HepG2 (cell line): ENCODE results near the gene MXD1. TPM values are rescaled to one million over a fixed set of nuclear protein-coding genes. Genes with fewer than 3 reads are reported as not detected.

Experiments
- BHLHE40 ChIP-seq: IDR thresholded peaks from 2 replicates; pipeline ENCODE4 v1.6.1; 2011; ENCODE audit warnings: low read length, improper control_type of control experiment
- CCDC6 ChIP-seq: sonication (generic); formaldehyde crosslinking; IDR thresholded peaks from 2 replicates; pipeline ENCODE4 v1.8.1; 2022; ENCODE audit warnings: mild to moderate bottlenecking, missing genetic modification reagents, moderate library complexity
- EZH2 ChIP-seq: conservative IDR thresholded peaks from 2 replicates; pipeline ENCODE4 v1.6.1; 2012; ENCODE audit warnings: mild to moderate bottlenecking, low read depth, low read length, moderate library complexity
- HDAC2 ChIP-seq: sonication (generic); formaldehyde crosslinking; IDR thresholded peaks from 2 replicates; pipeline ENCODE4 v1.4.0; 2020; ENCODE audit warnings: missing genetic modification reagents
- MEIS1 ChIP-seq: sonication (generic); formaldehyde crosslinking; IDR thresholded peaks from 2 replicates; pipeline ENCODE4 v1.9.0; 2021; ENCODE audit warnings: mild to moderate bottlenecking, missing genetic modification reagents, moderate library complexity, borderline replicate concordance
- MEIS2 ChIP-seq: sonication (generic); formaldehyde crosslinking; IDR thresholded peaks from 2 replicates; pipeline ENCODE4 v1.9.0; 2021; ENCODE audit warnings: mild to moderate bottlenecking, missing genetic modification reagents
- PAWR ChIP-seq: sonication (generic); formaldehyde crosslinking; IDR thresholded peaks from 2 replicates; pipeline ENCODE4 v1.4.0; 2020; ENCODE audit warnings: missing genetic modification reagents, mild to moderate bottlenecking, borderline replicate concordance
- REL ChIP-seq: sonication (generic); formaldehyde crosslinking; conservative IDR thresholded peaks from 2 replicates; pipeline ENCODE4 v1.8.0; 2022; ENCODE audit warnings: mild to moderate bottlenecking, missing genetic modification reagents, moderate library complexity
- SIN3B ChIP-seq: fragments of 150-350 bp; IDR thresholded peaks from 2 replicates; pipeline ENCODE4 v1.6.1; 2014; ENCODE audit warnings: low read length
- SMARCC2 ChIP-seq: fragments of 450-650 bp; IDR thresholded peaks from 2 replicates; pipeline ENCODE4 v1.6.1; 2017; ENCODE audit warnings: antibody characterized with exemption, mild to moderate bottlenecking
- SP4 ChIP-seq: sonication (generic); formaldehyde crosslinking; IDR thresholded peaks from 2 replicates; pipeline ENCODE4 v1.8.1; 2023; ENCODE audit warnings: mild to moderate bottlenecking, missing genetic modification reagents
- ZNF207 ChIP-seq: fragments of 450-650 bp; IDR thresholded peaks from 2 replicates; pipeline ENCODE4 v1.6.1; 2016; ENCODE audit warnings: antibody characterized with exemption, borderline replicate concordance
- ZNF329 ChIP-seq: sonication (generic); formaldehyde crosslinking; IDR thresholded peaks from 2 replicates; pipeline ENCODE4 v1.9.0; 2021; ENCODE audit warnings: low read depth, mild to moderate bottlenecking, missing genetic modification reagents
- ZNF350 ChIP-seq: sonication (generic); formaldehyde crosslinking; IDR thresholded peaks from 2 replicates; pipeline ENCODE4 v1.4.0; 2020; ENCODE audit warnings: mild to moderate bottlenecking, low read depth, missing genetic modification reagents, borderline replicate concordance
- ZNF512B ChIP-seq: sonication (generic); formaldehyde crosslinking; IDR thresholded peaks from 2 replicates; pipeline ENCODE4 v1.5.1; 2020; ENCODE audit warnings: missing genetic modification reagents, mild to moderate bottlenecking, borderline replicate concordance
- ZNF550 ChIP-seq: sonication (generic); formaldehyde crosslinking; IDR thresholded peaks from 2 replicates; pipeline ENCODE4 v1.4.0; 2020; ENCODE audit warnings: mild to moderate bottlenecking, missing genetic modification reagents, borderline replicate concordance
- ZNF572 ChIP-seq: sonication (generic); formaldehyde crosslinking; IDR thresholded peaks from 2 replicates; pipeline ENCODE4 v1.5.1; 2020; ENCODE audit warnings: mild to moderate bottlenecking, missing genetic modification reagents
- ZNF737 ChIP-seq: sonication (generic); formaldehyde crosslinking; IDR thresholded peaks from 2 replicates; pipeline ENCODE4 v1.5.0; 2020; ENCODE audit warnings: missing genetic modification reagents, mild to moderate bottlenecking, borderline replicate concordance
- ZSCAN21 ChIP-seq: sonication (generic); formaldehyde crosslinking; IDR thresholded peaks from 2 replicates; pipeline ENCODE4 v1.8.0; 2022; ENCODE audit warnings: mild to moderate bottlenecking, missing genetic modification reagents, moderate library complexity, borderline replicate concordance
- ZSCAN22 ChIP-seq: sonication (generic); formaldehyde crosslinking; IDR thresholded peaks from 2 replicates; pipeline ENCODE4 v1.4.0; 2020; ENCODE audit warnings: mild to moderate bottlenecking, missing genetic modification reagents
- polyA plus RNA-seq, 8 experiments: library from polyadenylated mRNA; depleted of rRNA in 3 of 8; stranded (reverse) in 7 of 8; unstranded in 1 of 8; fragments of >200 nt; fragmentation: Illumina TruSeq in 4 of 8; extraction: Trizol in 4 of 8; gene quantifications; 2 replicates each; pipeline versions ENCODE4 v1.2.1 to v1.2.3, GENCODE V29; 2011 to 2016; ENCODE audit warnings: low read depth in 4 of 8, missing spikeins in 1 of 8, mixed read lengths in 1 of 8; ENCODE audit not compliant: insufficient read depth in 1 of 8
- total RNA-seq, 5 experiments: library from RNA; depleted of rRNA; stranded (reverse); fragments of >200 nt; fragmentation: Illumina TruSeq; extraction: Trizol; gene quantifications; 2 replicates each; pipeline ENCODE4 v1.2.3, GENCODE V29; 2016; ENCODE audit warnings: low read depth in 1 of 5
- TF ChIP-seq, protein P1 (sequence below): sonication (generic); IDR thresholded peaks from 2 replicates; pipeline ENCODE4 v1.6.1; 2016; ENCODE audit warnings: low read depth, borderline replicate concordance
- TF ChIP-seq, protein P2 (sequence below): sonication (generic); formaldehyde crosslinking; IDR thresholded peaks from 2 replicates; pipeline ENCODE4 v1.4.0; 2020; ENCODE audit warnings: low read depth, mild to moderate bottlenecking, missing genetic modification reagents
- TF ChIP-seq, protein P3 (sequence below): sonication (generic); formaldehyde crosslinking; IDR thresholded peaks from 2 replicates; pipeline ENCODE4 v1.5.0; 2020; ENCODE audit warnings: missing genetic modification reagents

MXD1 gene
- total and polyA plus RNA-seq, 2 of the 13 experiments (the other 11 are each of a cell fraction or from before 2014, with no cell fraction given), result 6.4 to 14.9 TPM

DNA sequence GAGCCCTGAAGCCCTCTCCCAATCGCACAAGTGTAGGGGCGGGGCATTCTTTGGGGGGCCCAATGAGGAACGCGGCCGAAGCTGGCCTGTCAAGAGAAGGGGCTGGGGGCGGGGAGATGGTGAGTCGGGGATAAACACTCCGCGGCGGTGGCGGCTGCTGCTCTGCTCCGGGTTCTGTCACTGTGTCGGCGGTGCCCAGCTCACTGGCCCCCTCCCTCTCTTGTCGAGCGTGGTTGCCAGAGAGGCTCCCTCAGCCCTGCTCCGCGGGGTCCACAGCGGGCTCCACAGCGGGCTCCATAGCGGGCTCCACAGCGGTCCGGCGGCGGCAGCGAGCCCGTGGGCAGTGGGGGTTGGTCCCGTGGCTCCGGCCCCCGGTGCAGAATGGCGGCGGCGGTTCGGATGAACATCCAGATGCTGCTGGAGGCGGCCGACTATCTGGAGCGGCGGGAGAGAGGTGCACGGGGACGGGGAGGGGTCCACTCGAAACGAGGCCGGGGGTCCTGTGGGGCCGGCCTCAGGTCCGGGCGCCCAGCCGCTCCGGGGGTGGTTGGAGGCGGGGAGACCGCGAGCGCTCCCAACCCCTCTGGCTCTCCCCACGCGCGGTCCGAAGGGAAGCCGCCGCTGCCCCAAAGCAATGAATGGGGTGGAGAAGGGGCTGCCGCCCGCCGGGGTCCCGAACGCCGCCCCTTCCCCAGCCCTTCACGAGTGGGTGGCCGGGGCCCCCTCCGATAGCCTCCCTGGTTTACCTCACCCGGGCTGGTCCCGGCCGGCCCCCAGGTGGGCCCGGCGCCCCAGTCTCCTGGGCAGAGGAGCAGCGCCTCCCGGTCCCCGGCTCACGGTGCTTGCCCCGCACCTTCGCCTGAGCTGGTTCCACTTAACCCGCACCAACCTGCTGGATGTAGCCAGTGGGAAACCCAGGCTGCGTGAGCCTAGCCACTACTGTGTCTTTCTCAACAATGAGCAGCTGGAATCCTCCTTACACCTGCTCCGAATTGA lies at the start of gene MXD1 (continued):
- TF ChIP-seq, protein P1, sequence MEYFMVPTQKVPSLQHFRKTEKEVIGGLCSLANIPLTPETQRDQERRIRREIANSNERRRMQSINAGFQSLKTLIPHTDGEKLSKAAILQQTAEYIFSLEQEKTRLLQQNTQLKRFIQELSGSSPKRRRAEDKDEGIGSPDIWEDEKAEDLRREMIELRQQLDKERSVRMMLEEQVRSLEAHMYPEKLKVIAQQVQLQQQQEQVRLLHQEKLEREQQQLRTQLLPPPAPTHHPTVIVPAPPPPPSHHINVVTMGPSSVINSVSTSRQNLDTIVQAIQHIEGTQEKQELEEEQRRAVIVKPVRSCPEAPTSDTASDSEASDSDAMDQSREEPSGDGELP, result no peak
- no peak for TF ChIP-seq ZNF512B (CRISPR knock-in tag)
- no peak; the same call in 1 of the 2 replicates for TF ChIP-seq ZNF350 (CRISPR knock-in tag)
- TF ChIP-seq EZH2, result no peak
- TF ChIP-seq ZNF329 (CRISPR knock-in tag), result no peak
- TF ChIP-seq ZSCAN22 (CRISPR knock-in tag), result no peak
- TF ChIP-seq SMARCC2, result no peak
- TF ChIP-seq BHLHE40, result no peak; the same call in 1 of the 2 replicates
- 0 out of 2 replicates have a peak, but pooled peaks have one; percentile 18 for TF ChIP-seq REL (CRISPR knock-in tag)
- TF ChIP-seq ZNF737 (CRISPR knock-in tag), result no peak
- TF ChIP-seq SP4, result peak; percentile 6; the same call in 1 of the 2 replicates
- no peak for TF ChIP-seq PAWR (CRISPR knock-in tag)
- TF ChIP-seq, protein P2, sequence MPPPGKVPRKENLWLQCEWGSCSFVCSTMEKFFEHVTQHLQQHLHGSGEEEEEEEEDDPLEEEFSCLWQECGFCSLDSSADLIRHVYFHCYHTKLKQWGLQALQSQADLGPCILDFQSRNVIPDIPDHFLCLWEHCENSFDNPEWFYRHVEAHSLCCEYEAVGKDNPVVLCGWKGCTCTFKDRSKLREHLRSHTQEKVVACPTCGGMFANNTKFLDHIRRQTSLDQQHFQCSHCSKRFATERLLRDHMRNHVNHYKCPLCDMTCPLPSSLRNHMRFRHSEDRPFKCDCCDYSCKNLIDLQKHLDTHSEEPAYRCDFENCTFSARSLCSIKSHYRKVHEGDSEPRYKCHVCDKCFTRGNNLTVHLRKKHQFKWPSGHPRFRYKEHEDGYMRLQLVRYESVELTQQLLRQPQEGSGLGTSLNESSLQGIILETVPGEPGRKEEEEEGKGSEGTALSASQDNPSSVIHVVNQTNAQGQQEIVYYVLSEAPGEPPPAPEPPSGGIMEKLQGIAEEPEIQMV (CRISPR knock-in tag), result no peak; the same call in 1 of the 2 replicates
- TF ChIP-seq SIN3B, result peak; percentile 69; the same call in 1 of the 2 replicates
- TF ChIP-seq ZNF207, result no peak
- no peak for TF ChIP-seq MEIS1 (CRISPR knock-in tag)
- no peak for TF ChIP-seq ZNF550
- peak; percentile 42; the same call in 1 of the 2 replicates for TF ChIP-seq ZSCAN21 (CRISPR knock-in tag)
- TF ChIP-seq MEIS2, result no peak
- TF ChIP-seq HDAC2 (CRISPR knock-in tag), result no peak
- no peak; the same call in 1 of the 2 replicates for TF ChIP-seq CCDC6 (CRISPR knock-in tag)
- TF ChIP-seq, protein P3, sequence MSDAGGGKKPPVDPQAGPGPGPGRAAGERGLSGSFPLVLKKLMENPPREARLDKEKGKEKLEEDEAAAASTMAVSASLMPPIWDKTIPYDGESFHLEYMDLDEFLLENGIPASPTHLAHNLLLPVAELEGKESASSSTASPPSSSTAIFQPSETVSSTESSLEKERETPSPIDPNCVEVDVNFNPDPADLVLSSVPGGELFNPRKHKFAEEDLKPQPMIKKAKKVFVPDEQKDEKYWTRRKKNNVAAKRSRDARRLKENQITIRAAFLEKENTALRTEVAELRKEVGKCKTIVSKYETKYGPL (CRISPR knock-in tag), result no peak
- no peak for TF ChIP-seq ZNF572 (CRISPR knock-in tag)
